Muscle layer of duodenum (tissue), 2 donors: ENCODE measurements around the gene PRKG1.

Experiments used
- H3K27ac ChIP-seq: one replicate; pipeline ENCODE4 v1.7.0; 2013; ENCODE audit warnings: mild to moderate bottlenecking, low read length
- H3K27me3 ChIP-seq: one replicate; pipeline ENCODE4 v1.7.0; 2013; ENCODE audit warnings: low read depth, mild to moderate bottlenecking, control low read depth, low read length
- H3K36me3 ChIP-seq, 2 donors: one replicate each; pipeline ENCODE4 v1.7.0; 2013; ENCODE audit warnings: low read length in 2 of 2, control low read depth in 1 of 2, mild to moderate bottlenecking in 1 of 2; ENCODE audit not compliant: insufficient read depth in 2 of 2, control insufficient read depth in 1 of 2
- H3K4me1 ChIP-seq, 2 donors: one replicate each; pipeline ENCODE4 v1.7.0; 2013; ENCODE audit warnings: low read length in 2 of 2, mild to moderate bottlenecking in 2 of 2, control low read depth in 1 of 2, moderate library complexity in 1 of 2; ENCODE audit not compliant: insufficient read depth in 2 of 2, control insufficient read depth in 1 of 2
- H3K4me3 ChIP-seq, 2 donors: one replicate each; pipeline ENCODE4 v1.7.0; 2013; ENCODE audit warnings: low read length in 2 of 2, low read depth in 1 of 2, mild to moderate bottlenecking in 1 of 2
- H3K9me3 ChIP-seq, 2 donors: one replicate each; pipeline ENCODE4 v1.7.0; 2013; ENCODE audit warnings: low read length in 2 of 2, control low read depth in 1 of 2, mild to moderate bottlenecking in 1 of 2; ENCODE audit not compliant: control insufficient read depth in 1 of 2
- donor health status: healthy.

The PRKG1 gene

DNA sequence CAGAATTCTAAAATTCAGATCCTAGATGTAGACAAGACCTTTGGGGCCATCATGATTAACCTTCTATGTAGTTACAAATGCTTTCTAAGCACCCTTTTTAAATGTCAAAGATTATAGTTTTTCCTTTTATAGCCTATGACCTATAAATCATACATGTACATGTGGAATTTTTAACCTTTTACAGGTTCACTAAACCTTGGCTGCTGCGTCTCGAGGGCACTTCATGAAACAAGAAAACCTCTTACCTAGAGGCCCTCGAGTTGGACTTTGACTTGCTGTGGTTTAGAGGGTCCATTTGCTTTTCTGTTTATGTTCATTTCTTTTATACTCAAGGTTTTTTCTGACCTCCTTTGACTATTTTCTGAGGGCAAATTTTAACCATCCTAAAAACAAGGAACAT is 323.0 kb downstream of the PRKG1 start:
- Histone ChIP-seq H3K4me1 (peaks cover 0 to 6% of the 10 kb centered on the region in 2 donors), H3K36me3 (no peaks in the 10 kb centered on the region), H3K27me3 (no peaks in the 10 kb centered on the region), H3K9me3 (no peaks in the 10 kb centered on the region), H3K27ac (no peak overlapping the region), H3K4me3 (no peak overlapping the region)

DNA sequence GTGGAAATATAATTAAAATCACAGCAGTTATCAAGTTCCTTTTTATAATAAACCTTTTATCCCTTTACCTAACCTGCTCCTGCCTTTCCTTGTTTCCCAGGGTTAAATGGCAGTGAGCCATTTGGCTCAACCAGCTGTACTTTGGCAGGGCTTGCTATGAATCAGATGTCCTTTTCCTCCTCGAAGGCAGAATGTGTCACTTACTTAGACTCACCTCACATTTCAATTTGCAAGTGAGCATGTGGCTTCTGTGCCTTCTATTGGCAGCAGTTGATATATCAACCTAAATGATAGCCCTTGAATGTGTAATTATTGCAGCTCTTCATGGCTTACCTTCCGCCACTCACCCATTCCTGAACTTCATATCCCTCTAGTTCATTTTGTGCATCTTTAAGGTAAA is 323.4 kb downstream of the PRKG1 start:
- H3K4me1 ChIP-seq = peaks cover 0 to 6% of the 10 kb centered on the region in 2 donors
- H3K9me3 ChIP-seq = no peaks in the 10 kb centered on the region
- H3K27me3 ChIP-seq = no peaks in the 10 kb centered on the region
- H3K4me3 ChIP-seq = no peak overlapping the region
- no peak overlapping the region for H3K27ac ChIP-seq
- H3K36me3 ChIP-seq = no peaks in the 10 kb centered on the region

DNA sequence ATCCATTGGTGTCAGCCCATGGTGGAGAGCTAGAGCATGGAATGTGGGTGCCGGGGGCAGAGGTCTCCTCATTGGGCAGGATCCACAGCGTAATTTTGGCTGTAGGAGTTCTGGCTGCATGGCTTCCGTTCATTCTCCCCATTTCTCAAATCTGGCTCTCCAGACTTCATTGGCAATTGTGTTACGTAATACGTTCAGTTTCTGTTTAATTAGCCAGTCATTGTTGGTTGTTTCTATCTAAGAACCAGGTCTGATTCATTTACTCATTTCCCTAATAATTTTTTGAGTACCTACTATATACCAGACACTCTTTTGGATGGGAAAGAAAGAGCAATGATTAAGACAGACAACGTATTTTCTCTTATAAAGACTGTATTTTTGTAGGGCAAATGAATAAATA is 325.6 kb downstream of the PRKG1 start:
- Histone ChIP-seq H3K27me3 (no peaks in the 10 kb centered on the region), H3K9me3 (no peaks in the 10 kb centered on the region), H3K4me3 (no peak overlapping the region), H3K27ac (no peak overlapping the region), H3K4me1 (peaks cover 0 to 6% of the 10 kb centered on the region in 2 donors), H3K36me3 (no peaks in the 10 kb centered on the region)

DNA sequence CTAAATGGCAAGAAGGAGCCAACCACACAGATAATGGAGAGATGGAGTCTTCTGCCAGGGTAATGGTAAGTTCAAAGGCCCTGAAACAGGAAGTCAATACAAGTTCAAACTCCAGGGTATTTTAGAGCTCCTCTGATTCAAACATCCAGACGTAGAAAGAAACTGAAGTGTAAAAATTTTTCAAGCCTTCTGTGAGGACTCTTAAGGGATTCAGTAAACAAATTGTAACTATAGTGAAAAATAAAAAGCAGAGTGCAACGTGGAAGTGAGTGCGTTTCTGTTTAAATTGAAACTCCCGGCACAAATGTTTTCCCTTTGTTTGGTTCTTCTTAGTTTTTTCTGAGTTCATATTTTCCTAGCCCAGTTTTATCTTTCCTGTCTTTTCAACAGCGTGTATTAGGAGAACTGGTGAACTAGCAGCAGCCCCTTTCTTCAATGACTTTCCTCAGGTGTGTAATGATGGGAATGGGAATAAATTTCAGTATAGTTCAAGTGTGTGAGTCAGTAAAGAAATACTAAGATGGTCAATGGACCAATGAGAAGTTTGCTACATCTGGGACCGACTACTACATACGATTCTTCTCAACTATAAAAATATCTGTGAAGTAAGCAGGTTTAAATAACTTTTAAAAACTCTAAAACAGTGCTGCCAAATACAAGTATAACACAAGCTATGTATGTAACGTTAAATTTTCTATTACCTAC is 326.3 kb downstream of the PRKG1 start:
- H3K4me3 ChIP-seq = no peak overlapping the region
- H3K9me3 ChIP-seq = no peaks in the 10 kb centered on the region
- peaks cover 0 to 6% of the 10 kb centered on the region in 2 donors for H3K4me1 ChIP-seq
- no peaks in the 10 kb centered on the region for H3K27me3 ChIP-seq
- H3K36me3 ChIP-seq = no peaks in the 10 kb centered on the region
- no peak overlapping the region for H3K27ac ChIP-seq

DNA sequence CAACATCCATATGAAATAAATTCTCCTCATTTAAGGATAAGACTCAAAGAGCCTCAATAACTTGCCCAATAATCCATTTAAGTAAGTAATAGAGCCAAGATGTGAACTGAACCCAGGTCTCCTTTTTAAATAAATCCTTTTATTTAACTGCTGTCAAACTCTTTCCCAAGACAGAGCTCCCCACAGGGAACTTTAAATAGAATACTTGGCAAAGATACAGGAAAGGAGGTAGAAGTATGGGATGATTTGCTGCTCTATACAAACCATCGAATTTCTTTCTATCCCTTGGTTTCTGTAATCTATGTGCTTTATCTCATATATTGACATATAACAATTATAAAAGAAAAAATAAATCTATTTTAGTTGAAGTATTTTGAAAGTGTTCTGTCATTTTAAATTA is 329.2 kb downstream of the PRKG1 start:
- no peaks in the 10 kb centered on the region for H3K4me1 ChIP-seq
- no peaks in the 10 kb centered on the region for H3K9me3 ChIP-seq
- H3K4me3 ChIP-seq = no peak overlapping the region
- H3K27ac ChIP-seq = no peak overlapping the region
- H3K36me3 ChIP-seq = no peaks in the 10 kb centered on the region
- H3K27me3 ChIP-seq = no peaks in the 10 kb centered on the region

DNA sequence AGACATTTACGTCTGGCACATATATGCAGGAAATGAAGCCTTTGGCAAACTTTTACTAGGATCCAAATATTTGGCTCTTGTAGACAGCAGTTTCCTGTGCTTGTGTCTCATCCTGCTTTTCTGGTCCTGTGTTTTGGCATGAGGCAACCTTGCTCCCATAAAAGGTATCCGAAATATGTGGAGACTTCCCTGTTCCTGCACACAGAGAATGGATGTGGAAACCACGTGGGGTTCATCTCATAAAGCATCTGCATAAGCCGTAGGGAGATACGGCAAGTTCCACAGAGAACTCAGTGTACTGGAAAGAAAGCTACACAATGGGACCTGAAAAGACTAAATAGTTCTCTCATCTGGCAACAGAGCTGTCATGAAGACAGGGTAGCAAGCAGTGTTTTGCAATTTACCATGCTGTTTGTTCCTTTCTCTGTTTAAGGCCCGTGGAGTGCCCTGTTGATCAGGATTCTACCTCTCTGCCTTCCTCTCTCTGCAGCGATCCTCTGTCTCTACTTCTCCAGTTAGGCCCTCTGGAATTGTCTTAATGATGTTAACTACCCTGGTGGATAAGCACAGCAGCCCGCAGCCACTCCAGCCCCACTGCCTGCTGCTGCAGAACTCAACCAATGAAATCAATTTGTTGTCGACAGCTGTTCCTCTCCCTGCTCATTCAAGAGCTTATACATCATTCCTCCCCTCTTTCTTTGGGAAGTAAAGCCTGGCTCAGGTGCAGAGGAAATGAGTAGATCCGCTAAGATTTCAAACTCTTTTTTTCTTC is 331.5 kb downstream of the PRKG1 start:
- Histone ChIP-seq H3K4me1 (no peaks in the 10 kb centered on the region), H3K36me3 (no peaks in the 10 kb centered on the region), H3K9me3 (no peaks in the 10 kb centered on the region), H3K27ac (no peak overlapping the region), H3K27me3 (no peaks in the 10 kb centered on the region), H3K4me3 (no peak overlapping the region)

GRCh38 chr10:51406581-51406980 is 332.3 kb downstream of the PRKG1 start:
- Histone ChIP-seq H3K9me3 (no peaks in the 10 kb centered on the region), H3K4me3 (no peak overlapping the region), H3K36me3 (no peaks in the 10 kb centered on the region), H3K27me3 (no peaks in the 10 kb centered on the region), H3K4me1 (no peaks in the 10 kb centered on the region), H3K27ac (no peak overlapping the region)

DNA sequence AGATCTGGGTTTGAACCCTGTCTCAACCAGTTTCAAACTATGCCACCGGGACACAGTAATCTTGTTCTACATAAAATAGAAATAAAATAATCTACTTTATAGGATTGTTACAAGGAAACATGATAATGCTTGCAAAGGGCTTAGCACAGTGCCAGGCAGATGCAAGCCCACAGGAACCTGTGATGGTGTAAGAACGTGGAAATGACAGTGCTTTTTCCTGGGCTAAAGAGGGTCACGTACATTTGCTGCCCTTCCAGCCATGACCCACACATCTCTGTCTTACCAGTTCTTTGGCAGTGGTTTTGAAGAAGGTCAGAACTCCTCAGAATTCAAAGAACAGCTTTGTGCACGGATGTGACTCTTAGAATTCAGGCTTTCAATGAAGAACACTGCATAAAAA is 342.2 kb downstream of the PRKG1 start:
- Histone ChIP-seq H3K9me3 (no peaks in the 10 kb centered on the region), H3K27ac (no peak overlapping the region), H3K36me3 (no peaks in the 10 kb centered on the region), H3K4me3 (no peak overlapping the region), H3K27me3 (no peaks in the 10 kb centered on the region), H3K4me1 (no peaks in the 10 kb centered on the region)

- H3K4me3 ChIP-seq = no peak overlapping the region
- H3K27me3 ChIP-seq = no peaks in the 10 kb centered on the region
- peaks cover 3 to 4% of the 10 kb centered on the region in 2 donors for H3K4me1 ChIP-seq
- no peaks in the 10 kb centered on the region for H3K36me3 ChIP-seq
- no peaks in the 10 kb centered on the region for H3K9me3 ChIP-seq
- H3K27ac ChIP-seq = no peak overlapping the region
These were observed 345.2 kb downstream of the PRKG1 start for GRCh38 chr10:51419196-51420093.

DNA sequence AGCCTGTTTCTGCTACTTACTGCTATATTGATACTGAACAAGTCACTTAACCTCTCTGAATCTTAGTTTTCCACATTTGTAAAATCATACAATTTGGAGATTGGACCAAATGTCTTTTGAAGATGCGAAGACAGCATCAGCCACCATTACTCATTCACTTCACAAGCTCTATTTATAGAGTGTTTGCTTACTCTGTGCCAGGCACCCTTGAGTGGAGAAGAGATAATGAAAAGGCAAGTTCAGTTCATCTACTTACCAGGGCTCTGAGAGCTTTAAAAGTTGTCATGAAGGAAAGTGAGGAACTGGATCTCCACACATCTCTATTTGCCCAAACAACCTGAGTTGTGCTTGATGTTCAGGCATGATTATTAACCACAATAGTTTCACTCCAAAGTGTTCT is 347.6 kb downstream of the PRKG1 start:
- peaks cover 3 to 4% of the 10 kb centered on the region in 2 donors for H3K4me1 ChIP-seq
- no peak overlapping the region for H3K27ac ChIP-seq
- no peak overlapping the region for H3K4me3 ChIP-seq

More for the DNA sequence above, 347.6 kb downstream of the PRKG1 start:
- no peaks in the 10 kb centered on the region for H3K36me3 ChIP-seq
- no peaks in the 10 kb centered on the region for H3K9me3 ChIP-seq
- no peaks in the 10 kb centered on the region for H3K27me3 ChIP-seq
